Keratinocyte (primary cell): ENCODE results near the gene RRP12. TPM values are rescaled to one million over a fixed set of nuclear protein-coding genes. Genes with fewer than 3 reads are reported as not detected.

ENCODE experiments used
- DNase-seq: peaks from one replicate; pipeline ENCODE4 v3.0.0-alpha.2; 2011; ENCODE audit warnings: low read depth, missing footprints, low spot score
- FAIRE-seq: peaks from 2 replicates; lab custom pipeline; 2011; peaks lifted over from hg19 to GRCh38; lab: Jason Lieb, UNC
- H2AFZ ChIP-seq: 2 replicates; pipeline ENCODE4 v1.6.0; 2012; ENCODE audit warnings: low read length, control low read depth, inconsistent platforms; ENCODE audit not compliant: control insufficient read depth
- H3K27ac ChIP-seq: 2 replicates; pipeline ENCODE4 v1.5.1; 2011; ENCODE audit warnings: low read length; ENCODE audit not compliant: control insufficient read depth, insufficient read depth
- H3K27me3 ChIP-seq: 3 replicates; pipeline ENCODE4 v1.6.0; 2011; ENCODE audit warnings: low read length; ENCODE audit not compliant: control insufficient read depth, insufficient read depth; ENCODE audit errors: extremely low read depth
- H3K36me3 ChIP-seq, 2 experiments: 2 replicates in 1 of 2; 3 replicates in 1 of 2; pipeline ENCODE4 v1.5.1; 2011; ENCODE audit warnings: low read length in 2 of 2, mild to moderate bottlenecking in 1 of 2; ENCODE audit not compliant: control insufficient read depth in 2 of 2, insufficient read depth in 2 of 2; ENCODE audit errors: extremely low read depth in 1 of 2
- H3K4me1 ChIP-seq: 3 replicates; pipeline ENCODE4 v1.5.1; 2011; ENCODE audit warnings: low read length; ENCODE audit not compliant: control insufficient read depth, insufficient read depth; ENCODE audit errors: extremely low read depth
- H3K4me2 ChIP-seq: 3 replicates; pipeline ENCODE4 v1.6.0; 2011; ENCODE audit warnings: low read depth, low read length; ENCODE audit not compliant: control insufficient read depth, insufficient read depth; ENCODE audit errors: extremely low read depth
- H3K4me3 ChIP-seq, 3 experiments: fragments of 200-600 bp in 1 of 3; sonication (generic) in 1 of 3; 2 replicates in 2 of 3; 3 replicates in 1 of 3; pipeline ENCODE4 v1.5.1; 2011 to 2016; ENCODE audit warnings: low read length in 3 of 3, mild to moderate bottlenecking in 3 of 3, control low read depth in 2 of 3, inconsistent platforms in 1 of 3, low read depth in 1 of 3, mixed read lengths in 1 of 3, mixed run types in 1 of 3, moderate library complexity in 1 of 3; ENCODE audit not compliant: control insufficient read depth in 2 of 3, insufficient read depth in 2 of 3; ENCODE audit errors: extremely low read depth in 1 of 3
- H3K79me2 ChIP-seq: 2 replicates; pipeline ENCODE4 v1.6.0; 2012; ENCODE audit warnings: low read length; ENCODE audit not compliant: control insufficient read depth, insufficient read depth
- H3K9ac ChIP-seq: 3 replicates; pipeline ENCODE4 v1.6.0; 2011; ENCODE audit warnings: low read length; ENCODE audit not compliant: control insufficient read depth, insufficient read depth; ENCODE audit errors: extremely low read depth
- H3K9me1 ChIP-seq: 3 replicates; pipeline ENCODE4 v1.6.0; 2011; ENCODE audit warnings: low read length; ENCODE audit not compliant: control insufficient read depth, insufficient read depth; ENCODE audit errors: extremely low read depth
- H3K9me3 ChIP-seq: 2 replicates; pipeline ENCODE4 v1.5.1; 2012; ENCODE audit warnings: low read depth, low read length; ENCODE audit not compliant: control insufficient read depth
- H4K20me1 ChIP-seq: 3 replicates; pipeline ENCODE4 v1.6.0; 2011; ENCODE audit warnings: low read length; ENCODE audit not compliant: control insufficient read depth, insufficient read depth; ENCODE audit errors: extremely low read depth
- CTCF ChIP-seq, 3 experiments: IDR thresholded peaks in 1 of 3; conservative IDR thresholded peaks in 1 of 3; optimal IDR thresholded peaks in 1 of 3; 2 replicates in 2 of 3; 3 replicates in 1 of 3; pipeline versions ENCODE3 to v1.5.1; 2011; ENCODE audit warnings: low read length in 3 of 3, mild to moderate bottlenecking in 3 of 3, moderate library complexity in 2 of 3, control low read depth in 1 of 3, inconsistent platforms in 1 of 3; ENCODE audit not compliant: insufficient read depth in 2 of 3; ENCODE audit errors: extremely low read depth in 1 of 3
- EZH2 ChIP-seq: IDR thresholded peaks from one replicate; pipeline ENCODE4 v1.6.1; 2012; ENCODE audit warnings: inconsistent platforms, mild to moderate bottlenecking, low read length, moderate library complexity
- dilution Hi-C: fragments of 300-500 bp; cut with MboI; formaldehyde crosslinking; loops from one replicate; pipeline ENCODE4 v1.7.0; 2020; ENCODE audit warnings: low sequenced_read_pairs; ENCODE audit not compliant: extremely low pct_ligation_motif_present
- polyA plus RNA-seq, 5 experiments: library from polyadenylated mRNA; depleted of rRNA in 3 of 5; stranded (reverse) in 3 of 5; stranded (forward) in 1 of 5; unstranded in 1 of 5; fragments of >200 nt; gene quantifications; 1 replicate in 1 of 5; 2 replicates in 3 of 5; 3 replicates in 1 of 5; pipeline versions ENCODE4 v1.2.1 to v1.2.3, GENCODE V29; 2011 to 2012; ENCODE audit warnings: missing spikeins in 2 of 5, low read depth in 1 of 5, low replicate concordance in 1 of 5

Gene RRP12
- polyA plus RNA-seq, 1 donor (not counting 4 experiments of a cell fraction or from before 2014, with no cell fraction given): 14.8 TPM

GRCh38 chr10:97384156-97384555, 17.0 kb downstream of the RRP12 start:
- Histone ChIP-seq H2AFZ (no peak overlapping the region), H3K9me1 (no peaks in the 10 kb centered on the region), H4K20me1 (no peaks in the 10 kb centered on the region), H3K4me2 (no peak overlapping the region), H3K79me2 (no peaks in the 10 kb centered on the region), H3K27me3 (no peaks in the 10 kb centered on the region), H3K27ac (no peak overlapping the region), H3K4me3 (no peak overlapping the region), H3K9me3 (no peaks in the 10 kb centered on the region), H3K9ac (no peak overlapping the region), H3K4me1 (no peaks in the 10 kb centered on the region), H3K36me3 (peaks cover 33 to 45% of the 10 kb centered on the region in 2 experiments)
- no peak for TF ChIP-seq CTCF (optimal IDR thresholded peaks at IDR 0.05 in 1 of 3, IDR thresholded peaks at IDR 0.05 in 1 of 3, conservative IDR thresholded peaks at IDR 0.05 in 1 of 3; ENCODE audit: extremely low read depth in 1 of 3, insufficient read depth in 2 of 3, low read length in 3 of 3)
- no peak for TF ChIP-seq EZH2
- DNase-seq (no peak), FAIRE-seq (no peak)
- dilution Hi-C loops: no loop called here

- Histone ChIP-seq H3K4me3 (no peak overlapping the region), H3K4me2 (no peak overlapping the region), H3K27me3 (no peaks in the 10 kb centered on the region), H3K9me1 (no peaks in the 10 kb centered on the region), H4K20me1 (no peaks in the 10 kb centered on the region), H3K27ac (no peak overlapping the region), H3K9ac (no peak overlapping the region), H3K9me3 (no peaks in the 10 kb centered on the region), H3K36me3 (peaks cover 29 to 42% of the 10 kb centered on the region in 2 experiments), H3K4me1 (no peaks in the 10 kb centered on the region), H3K79me2 (no peaks in the 10 kb centered on the region), H2AFZ (no peak overlapping the region)
- dilution Hi-C loops: no loop called here
- TF ChIP-seq CTCF (optimal IDR thresholded peaks at IDR 0.05 in 1 of 3, IDR thresholded peaks at IDR 0.05 in 1 of 3, conservative IDR thresholded peaks at IDR 0.05 in 1 of 3; ENCODE audit: extremely low read depth in 1 of 3, insufficient read depth in 2 of 3, low read length in 3 of 3): no peak
- no peak for TF ChIP-seq EZH2
- DNase-seq (no peak), FAIRE-seq (no peak)
Observed at GRCh38 chr10:97383159-97383558, 18.0 kb downstream of the RRP12 start.
